ENCODE data around the gene DHX32. TPM values are rescaled to one million over a fixed set of nuclear protein-coding genes. Genes with fewer than 3 reads are reported as not detected.
A peak's percentile ranks its signal among the peaks of the same experiment; 100 is the strongest.

DHX32 gene
- total and polyA plus RNA-seq, 2 of the 4 experiments (the other 2 are of a cell fraction), result 15.6 to 27.8 TPM

- no peak overlapping the region for H3K4me3 ChIP-seq (ENCODE audit: insufficient read depth, low read depth, low read length)
- no peaks in the 10 kb centered on the region for H3K27me3 ChIP-seq (ENCODE audit: control insufficient read depth, insufficient read depth, low read length)
- no peak overlapping the region for H2BK20ac ChIP-seq (ENCODE audit: low read depth, low read length)
- peaks cover 15 to 21% of the 10 kb centered on the region in 2 experiments for H3K79me1 ChIP-seq (ENCODE audit: low read depth in 1 of 2, low read length in 2 of 2)
- no peak overlapping the region for H2AK9ac ChIP-seq (replicated peaks; ENCODE audit: low read depth, low read length, poor library complexity)
- no peak overlapping the region for H3K4me2 ChIP-seq (ENCODE audit: low read depth, low read length)
- CTCF ChIA-PET, result no interaction called here
- no peaks in the 10 kb centered on the region for H3K9me3 ChIP-seq (ENCODE audit: control insufficient read depth, insufficient read depth, low read length)
- H3K9ac ChIP-seq (ENCODE audit: low read depth, low read length), result no peak overlapping the region
- dilution Hi-C loops (cut with HindIII; ENCODE audit: low sequenced_read_pairs, unreplicated experiment), result no loop called here
- POLR2A ChIA-PET (ENCODE audit: unreplicated experiment), result interaction anchor here (1.0 kb wide), 1 partner anchor 15 kb away, joined by 3 read pairs; no protein-coding TSS in a partner anchor
- no peak overlapping the region for H4K91ac ChIP-seq (ENCODE audit: insufficient read depth, low read depth, low read length)
- H3K56ac ChIP-seq (ENCODE audit: extremely low read depth, insufficient read depth, low read length), result no peak overlapping the region
- ATAC-seq (ENCODE audit: low read depth) (no peak), DNase-seq (peak; percentile 62)
- no peak overlapping the region for H3K18ac ChIP-seq (ENCODE audit: low read depth, low read length)
- H4K8ac ChIP-seq (ENCODE audit: low read depth in 2 of 2, low read length in 2 of 2), result no peak overlapping the region
- no peak overlapping the region for H2BK15ac ChIP-seq (ENCODE audit: low read depth, low read length)
- H2AK5ac ChIP-seq (ENCODE audit: low read depth, low read length), result no peak overlapping the region
- BruUV-seq (replicated peaks), result no TSS peak
- peaks cover 10% of the 10 kb centered on the region for H4K20me1 ChIP-seq (ENCODE audit: insufficient read depth, low read length)
- in situ Hi-C loops (cut with MboI; ENCODE audit: low sequenced_read_pairs), result no loop called here
- H3K4me1 ChIP-seq (ENCODE audit: control insufficient read depth, insufficient read depth, low read length), result peaks cover 12% of the 10 kb centered on the region
- H3K27ac ChIP-seq (ENCODE audit: insufficient read depth, low read length), result no peak overlapping the region
- H3K4ac ChIP-seq (ENCODE audit: low read depth, low read length), result no peak overlapping the region
- TF ChIP-seq NFE2L2 (IDR thresholded peaks at IDR 0.05; ENCODE audit: low read depth, low read length) (no peak), USF2 (IDR thresholded peaks at IDR 0.05; ENCODE audit: low read depth, low read length) (no peak), RCOR1 (IDR thresholded peaks at IDR 0.05; ENCODE audit: insufficient replicate concordance, low read length) (no peak), SMC3 (IDR thresholded peaks at IDR 0.05; ENCODE audit: low read depth, low read length) (no peak), POLR2A (IDR thresholded peaks at IDR 0.05; ENCODE audit: low read depth, low read length) (no peak), MAZ (IDR thresholded peaks at IDR 0.05; ENCODE audit: borderline replicate concordance, low read depth, low read length) (no peak), MXI1 (IDR thresholded peaks at IDR 0.05; ENCODE audit: borderline replicate concordance, low read depth, low read length) (no peak), RAD21 (IDR thresholded peaks at IDR 0.05; ENCODE audit: low read length) (no peak), RFX5 (IDR thresholded peaks at IDR 0.05; ENCODE audit: low read depth, low read length) (no peak), CHD1 (IDR thresholded peaks at IDR 0.05; ENCODE audit: low read depth, low read length) (no peak), MAFK (IDR thresholded peaks at IDR 0.05; ENCODE audit: low read depth, low read length) (no peak), FOS (IDR thresholded peaks at IDR 0.05; ENCODE audit: low read depth, low read length) (no peak), BHLHE40 (IDR thresholded peaks at IDR 0.05; ENCODE audit: low read depth, low read length) (no peak), CEBPB (IDR thresholded peaks at IDR 0.05; ENCODE audit: low read depth, low read length) (no peak), ELK1 (IDR thresholded peaks at IDR 0.05; ENCODE audit: borderline replicate concordance, low read depth, low read length) (no peak)
- TF ChIP-seq, protein P1, sequence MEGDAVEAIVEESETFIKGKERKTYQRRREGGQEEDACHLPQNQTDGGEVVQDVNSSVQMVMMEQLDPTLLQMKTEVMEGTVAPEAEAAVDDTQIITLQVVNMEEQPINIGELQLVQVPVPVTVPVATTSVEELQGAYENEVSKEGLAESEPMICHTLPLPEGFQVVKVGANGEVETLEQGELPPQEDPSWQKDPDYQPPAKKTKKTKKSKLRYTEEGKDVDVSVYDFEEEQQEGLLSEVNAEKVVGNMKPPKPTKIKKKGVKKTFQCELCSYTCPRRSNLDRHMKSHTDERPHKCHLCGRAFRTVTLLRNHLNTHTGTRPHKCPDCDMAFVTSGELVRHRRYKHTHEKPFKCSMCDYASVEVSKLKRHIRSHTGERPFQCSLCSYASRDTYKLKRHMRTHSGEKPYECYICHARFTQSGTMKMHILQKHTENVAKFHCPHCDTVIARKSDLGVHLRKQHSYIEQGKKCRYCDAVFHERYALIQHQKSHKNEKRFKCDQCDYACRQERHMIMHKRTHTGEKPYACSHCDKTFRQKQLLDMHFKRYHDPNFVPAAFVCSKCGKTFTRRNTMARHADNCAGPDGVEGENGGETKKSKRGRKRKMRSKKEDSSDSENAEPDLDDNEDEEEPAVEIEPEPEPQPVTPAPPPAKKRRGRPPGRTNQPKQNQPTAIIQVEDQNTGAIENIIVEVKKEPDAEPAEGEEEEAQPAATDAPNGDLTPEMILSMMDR (conservative IDR thresholded peaks at IDR 0.05; ENCODE audit: low read depth, low read length), result no peak
- H2BK5ac ChIP-seq (ENCODE audit: low read depth, low read length, poor library complexity, severe bottlenecking), result no peak overlapping the region
- intact Hi-C loops (cut with micrococcal nuclease), result no loop called here
- H4K5ac ChIP-seq (ENCODE audit: low read depth, low read length), result no peak overlapping the region
- no CpG with 5 or more reads among the region's 1 CpG for WGBS, 2 experiments (ENCODE audit: extremely low coverage in 2 of 2, insufficient read length in 1 of 2)
- no peak overlapping the region for H2BK120ac ChIP-seq (ENCODE audit: low read depth, low read length)
- H2AFZ ChIP-seq (replicated peaks; ENCODE audit: low read length, poor library complexity), result no peak overlapping the region
- peaks cover 3% of the 10 kb centered on the region; the same call in 1 of the 2 replicates for H3K36me3 ChIP-seq (ENCODE audit: control insufficient read depth, insufficient read depth, low read length)
- H3K14ac ChIP-seq (replicated peaks; ENCODE audit: low read depth, low read length), result no peak overlapping the region
- no peak overlapping the region for H3K23ac ChIP-seq (ENCODE audit: low read depth, low read length)
- H3K9me1 ChIP-seq (ENCODE audit: insufficient read depth, low read length), result peaks cover 7% of the 10 kb centered on the region; the same call in 1 of the 2 replicates
These were observed 1.5 kb upstream of the DHX32 start for GRCh38 chr10:125882596-125882995.

Measured in IMR-90 (cell line).